Measurements from ENCODE around the gene GPX2.
"Not testable (repeated sequence)": the region's sequence is repeated elsewhere in the genome, so short reads cannot be mapped to it uniquely, and the experiment has no call there.

The GPX2 gene

GRCh38 chr14:64913477-64913876 is 29.1 kb downstream of the GPX2 start:
- not testable (repeated sequence) for DNase-seq (ENCODE audit: low read depth)

GRCh38 chr14:64912261-64912660 is 30.3 kb downstream of the GPX2 start:
- no peak for DNase-seq (ENCODE audit: low read depth)

DNA sequence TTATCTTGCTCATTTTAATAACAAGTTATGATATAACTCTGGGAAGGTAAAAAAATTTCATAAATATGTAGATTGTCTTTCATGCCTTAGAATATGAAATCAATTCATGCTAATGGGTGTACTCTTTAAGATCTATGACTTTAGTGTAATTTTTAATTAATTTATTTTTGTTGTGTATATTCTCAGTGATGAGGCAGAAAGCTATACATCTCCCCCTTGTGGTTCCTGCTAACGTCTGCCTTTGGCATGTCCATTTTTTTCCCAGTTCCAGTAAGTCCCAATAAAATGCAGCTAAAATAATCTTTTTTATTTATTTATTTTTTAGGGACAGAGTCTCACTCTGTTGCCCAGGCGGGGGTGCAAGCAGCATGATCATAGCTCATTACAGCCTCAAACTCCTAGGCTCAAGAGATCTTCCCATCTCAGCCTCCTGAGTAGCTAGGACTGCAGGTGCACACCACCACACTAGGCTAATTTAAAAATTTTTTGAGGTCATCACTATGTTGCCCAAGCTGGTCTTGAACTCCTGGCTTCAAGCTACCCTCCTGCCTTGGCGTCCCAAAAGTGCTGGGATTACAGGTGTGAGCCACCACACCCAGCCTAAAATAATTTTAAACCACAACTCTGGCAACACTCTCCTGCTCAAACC is 31.6 kb downstream of the GPX2 start:
- no peak for DNase-seq (ENCODE audit: low read depth)

DNA sequence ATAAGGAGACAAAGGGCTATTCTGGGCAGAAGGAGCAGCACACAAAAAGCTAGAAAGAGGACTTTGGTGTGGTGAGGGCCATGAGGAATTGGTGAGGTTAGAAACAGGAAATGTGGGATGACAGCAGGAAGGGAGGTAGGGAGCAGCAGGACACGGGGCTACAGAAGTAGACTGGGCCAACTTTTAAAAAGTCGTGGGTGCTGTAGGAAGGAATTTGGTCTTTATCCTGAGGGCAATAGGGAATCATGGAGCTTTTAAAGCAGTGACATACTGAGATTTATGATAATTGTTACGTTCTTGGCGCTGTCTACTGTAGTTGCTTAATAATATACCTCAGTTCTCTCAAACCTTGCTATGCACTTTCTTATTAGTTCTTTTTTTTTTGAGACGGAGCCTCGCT is 36.5 kb downstream of the GPX2 start:
- no peak for DNase-seq (ENCODE audit: low read depth)

DNA sequence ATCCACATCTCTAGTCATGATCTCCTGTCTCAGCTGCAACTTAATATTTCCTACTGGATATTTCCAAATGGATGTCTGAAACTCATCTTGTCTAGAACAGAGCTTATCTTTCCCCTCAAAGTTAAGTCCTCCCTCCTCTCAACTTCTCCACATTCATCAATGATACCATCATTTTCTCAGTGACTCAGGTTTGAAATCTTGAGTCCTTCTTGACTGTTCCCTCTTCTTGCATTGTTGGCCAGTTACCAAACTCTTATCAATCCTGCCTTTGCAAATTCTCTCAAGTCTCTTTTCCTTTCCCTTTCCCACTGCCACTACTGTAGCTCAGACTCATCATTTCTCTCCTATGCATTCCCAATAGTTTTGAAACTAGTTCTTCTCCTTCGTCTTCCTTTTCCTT is 42.6 kb downstream of the GPX2 start:
- DNase-seq (ENCODE audit: low read depth), result no peak

GRCh38 chr14:64891839-64892375 is 50.6 kb downstream of the GPX2 start:
- peak; percentile 41 for DNase-seq (ENCODE audit: low read depth)

DNA sequence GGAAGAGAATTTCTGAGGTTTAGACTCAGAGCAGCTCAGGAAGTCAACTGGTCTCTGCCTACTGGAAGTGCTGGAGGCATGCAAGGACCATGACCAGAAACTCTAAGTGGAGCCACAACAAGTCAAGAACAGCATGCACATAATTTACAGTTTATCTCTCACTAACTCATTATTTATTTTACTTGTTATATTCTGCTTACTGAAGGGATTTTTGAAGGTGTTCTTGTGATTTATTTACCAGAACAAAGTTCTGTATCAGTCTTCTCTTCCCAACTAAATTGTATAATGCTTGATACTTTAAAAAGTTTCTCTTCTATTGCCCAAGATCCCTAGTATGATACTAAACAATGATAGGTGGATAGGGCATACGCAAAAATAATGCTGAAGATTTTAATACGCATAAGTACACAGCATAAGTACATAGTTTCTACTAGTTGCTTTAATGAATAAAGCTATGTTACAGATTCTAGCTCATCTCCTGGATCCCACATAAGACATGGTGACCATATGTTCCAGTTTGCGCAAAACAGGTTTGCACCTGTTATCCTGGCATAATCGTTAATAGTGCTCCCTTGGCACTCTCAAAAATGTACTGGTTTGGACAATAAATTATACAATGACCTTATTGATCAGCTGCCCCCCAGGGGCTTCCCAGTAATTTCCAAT is 51.2 kb downstream of the GPX2 start:
- DNase-seq (ENCODE audit: low read depth), result no peak

DNA sequence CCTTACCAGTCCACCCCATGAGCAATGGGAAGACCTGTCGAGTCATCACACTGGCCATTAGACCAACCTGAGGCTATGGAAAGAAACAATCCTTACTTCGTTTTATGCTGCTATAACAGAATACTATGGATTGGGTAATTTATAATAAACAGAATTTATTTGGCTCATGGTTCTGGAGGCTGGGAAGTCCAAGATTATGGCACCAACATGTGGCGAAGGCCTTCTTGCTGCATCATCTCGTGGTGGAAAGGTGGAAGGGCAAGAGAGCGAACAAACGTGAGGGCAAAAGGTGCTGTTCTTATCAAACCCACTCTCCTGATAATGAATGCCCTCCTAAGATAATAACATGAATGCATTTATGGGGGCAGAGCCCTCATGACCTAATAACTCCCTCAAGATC is 53.2 kb downstream of the GPX2 start:
- DNase-seq (ENCODE audit: low read depth), result no peak
